OCI-LY7 (cell line): ENCODE results near the gene ADPRHL1. TPM values are rescaled to one million over a fixed set of nuclear protein-coding genes. Genes with fewer than 3 reads are reported as not detected.

Experiments
- BruUV-seq: library from RNA; stranded (reverse); fragments of 400-500 nt; replicated peaks from 2 replicates; lab custom pipeline; 2021; lab: Mats Ljungman, UMichigan
- CTCF ChIA-PET: fragments of 300-600 bp; sonication (Branson Sonifier 250); formaldehyde crosslinking; loops from one replicate; lab custom pipeline; 2022; ENCODE audit warnings: antibody characterized with exemption; ENCODE audit not compliant: unreplicated experiment; lab: Charles Lee
- POLR2A ChIA-PET: fragments of 300-600 bp; sonication (Branson Sonifier 250); formaldehyde crosslinking; loops from one replicate; lab custom pipeline; 2022; ENCODE audit warnings: antibody characterized with exemption; lab: Charles Lee
- DNase-seq: peaks from one replicate; pipeline ENCODE4 v3.0.0-alpha.2; 2015; ENCODE audit warnings: low spot score
- H2AFZ ChIP-seq: fragments of 200-600 bp; sonication (generic), shearing (Covaris generic); 2 replicates; pipeline ENCODE4 v1.6.1; 2014; ENCODE audit warnings: mild to moderate bottlenecking, antibody characterized with exemption, low read length, moderate library complexity
- H3K27ac ChIP-seq: fragments of 200-600 bp; sonication (generic); 2 replicates; pipeline ENCODE4 v1.5.1; 2014; ENCODE audit warnings: mixed run types, low read depth, mild to moderate bottlenecking, moderate library complexity, low read length, inconsistent platforms; ENCODE audit not compliant: poor library complexity, severe bottlenecking
- H3K36me3 ChIP-seq: fragments of 200-600 bp; sonication (generic); 2 replicates; pipeline ENCODE4 v1.6.1; 2014; ENCODE audit warnings: mild to moderate bottlenecking, antibody characterized with exemption, low read length, moderate library complexity, mixed read lengths; ENCODE audit not compliant: insufficient read depth
- H3K4me1 ChIP-seq: fragments of 200-600 bp; sonication (generic); 2 replicates; pipeline ENCODE4 v1.5.1; 2014; ENCODE audit warnings: mild to moderate bottlenecking, low read length; ENCODE audit not compliant: insufficient read depth, poor library complexity, severe bottlenecking
- H3K4me2 ChIP-seq: fragments of 200-600 bp; sonication (generic); 2 replicates; pipeline ENCODE4 v1.6.1; 2014; ENCODE audit warnings: mild to moderate bottlenecking, low read length
- H3K4me3 ChIP-seq: fragments of 200-600 bp; sonication (generic); 2 replicates; pipeline ENCODE4 v1.5.1; 2014; ENCODE audit warnings: mild to moderate bottlenecking, low read depth, low read length; ENCODE audit not compliant: poor library complexity, severe bottlenecking
- H3K79me2 ChIP-seq: fragments of 200-600 bp; sonication (generic); 2 replicates; pipeline ENCODE4 v1.6.1; 2016; ENCODE audit warnings: low read depth, mild to moderate bottlenecking, low read length, moderate library complexity, mixed read lengths; ENCODE audit not compliant: insufficient read depth
- H3K9me2 ChIP-seq: fragments of 200-600 bp; sonication (generic); 2 replicates; pipeline ENCODE4 v1.6.1; 2016; ENCODE audit warnings: mild to moderate bottlenecking, low read length, mixed read lengths; ENCODE audit not compliant: insufficient read depth
- H3K9me3 ChIP-seq: fragments of 200-600 bp; sonication (generic); 2 replicates; pipeline ENCODE4 v1.6.1; 2014; ENCODE audit warnings: mild to moderate bottlenecking, mixed run types, low read length, mixed read lengths
- H4K20me1 ChIP-seq: fragments of 200-600 bp; sonication (generic); 2 replicates; pipeline ENCODE4 v1.6.1; 2014; ENCODE audit warnings: mild to moderate bottlenecking, antibody characterized with exemption, low read length, moderate library complexity, mixed read lengths; ENCODE audit not compliant: insufficient read depth
- CTCF ChIP-seq: fragments of 200-600 bp; sonication (generic); conservative IDR thresholded peaks from 2 replicates; pipeline ENCODE4 v1.5.1; 2014; ENCODE audit warnings: mild to moderate bottlenecking, antibody characterized with exemption, low read length, moderate library complexity, mixed read lengths
- EZH2phosphoT487 ChIP-seq: fragments of 200-600 bp; sonication (generic); IDR thresholded peaks from 2 replicates; pipeline ENCODE4 v1.6.1; 2018; ENCODE audit warnings: low read depth, borderline replicate concordance, mild to moderate bottlenecking, mixed run types, antibody characterized with exemption, low read length, moderate library complexity, mixed read lengths
- intact Hi-C: fragments of 100-400 bp; cut with micrococcal nuclease; formaldehyde crosslinking; loops from one replicate; pipeline ENCODE4 v1.10.0; 2022; ENCODE audit not compliant: unreplicated experiment
- total RNA-seq, 2 experiments: library from RNA; depleted of rRNA in 1 of 2; stranded (reverse); fragments of >200 nt in 1 of 2; shearing (Covaris generic) in 1 of 2; gene quantifications; 2 replicates each; pipeline ENCODE4 v1.2.3, GENCODE V29; 2014 to 2022

ADPRHL1 gene
- total RNA-seq, 2 experiments from 2014 or later: 2.5 to 6.2 TPM

DNA sequence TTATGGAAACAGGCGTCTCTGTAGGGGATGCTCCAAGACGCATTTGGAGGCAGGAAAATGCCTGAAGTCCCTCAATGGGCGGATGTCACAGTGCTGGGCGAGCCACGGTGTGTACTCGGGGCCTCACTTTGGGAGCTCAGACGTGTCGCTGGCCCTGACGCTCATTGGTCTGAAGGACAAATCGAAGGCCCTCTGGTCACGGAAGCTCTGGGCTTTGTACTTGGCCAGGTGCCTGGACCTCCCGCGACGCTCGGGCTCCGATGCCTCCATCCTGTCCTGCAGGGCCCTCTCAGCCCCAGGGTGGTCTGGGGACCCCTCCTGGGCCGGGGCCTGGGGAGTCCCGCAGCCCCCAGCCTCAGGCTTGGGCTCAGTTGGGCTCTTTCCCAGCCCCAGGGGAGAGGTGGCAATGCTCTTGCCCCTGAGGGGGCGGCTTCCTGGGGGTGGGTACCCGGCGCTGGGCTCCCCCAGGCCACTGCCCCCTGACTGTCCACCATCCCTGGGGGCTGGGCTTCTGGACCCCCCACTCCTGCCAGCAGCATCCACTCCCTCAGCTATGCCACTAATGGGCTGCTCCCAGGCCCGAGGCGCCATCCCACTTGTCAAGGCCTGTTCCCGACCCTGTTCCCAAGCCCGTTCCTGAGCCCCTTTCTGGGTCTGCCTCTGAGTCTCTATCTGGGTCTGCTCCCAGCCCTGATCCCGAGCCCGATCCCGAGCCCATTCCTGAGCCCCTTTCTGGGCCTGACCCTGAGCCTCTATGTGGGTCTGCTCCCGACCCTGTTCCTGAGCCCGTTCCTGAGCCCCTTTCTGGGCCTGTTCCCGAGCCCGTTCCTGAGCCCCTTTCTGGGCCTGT, 49.8 kb downstream of the ADPRHL1 start:
- Histone ChIP-seq H3K27ac (no peak overlapping the region), H3K4me1 (peaks cover 15% of the 10 kb centered on the region), H3K79me2 (no peaks in the 10 kb centered on the region), H3K4me3 (no peak overlapping the region), H3K4me2 (no peak overlapping the region), H4K20me1 (no peaks in the 10 kb centered on the region), H3K36me3 (no peaks in the 10 kb centered on the region), H2AFZ (no peak overlapping the region), H3K9me3 (no peaks in the 10 kb centered on the region), H3K9me2 (no peaks in the 10 kb centered on the region)
- intact Hi-C loops: no loop called here
- no peak for DNase-seq
- POLR2A ChIA-PET: no interaction called here
- TF ChIP-seq EZH2phosphoT487 (no peak), CTCF (no peak)
- BruUV-seq: no TSS peak
- CTCF ChIA-PET: no interaction called here

DNA sequence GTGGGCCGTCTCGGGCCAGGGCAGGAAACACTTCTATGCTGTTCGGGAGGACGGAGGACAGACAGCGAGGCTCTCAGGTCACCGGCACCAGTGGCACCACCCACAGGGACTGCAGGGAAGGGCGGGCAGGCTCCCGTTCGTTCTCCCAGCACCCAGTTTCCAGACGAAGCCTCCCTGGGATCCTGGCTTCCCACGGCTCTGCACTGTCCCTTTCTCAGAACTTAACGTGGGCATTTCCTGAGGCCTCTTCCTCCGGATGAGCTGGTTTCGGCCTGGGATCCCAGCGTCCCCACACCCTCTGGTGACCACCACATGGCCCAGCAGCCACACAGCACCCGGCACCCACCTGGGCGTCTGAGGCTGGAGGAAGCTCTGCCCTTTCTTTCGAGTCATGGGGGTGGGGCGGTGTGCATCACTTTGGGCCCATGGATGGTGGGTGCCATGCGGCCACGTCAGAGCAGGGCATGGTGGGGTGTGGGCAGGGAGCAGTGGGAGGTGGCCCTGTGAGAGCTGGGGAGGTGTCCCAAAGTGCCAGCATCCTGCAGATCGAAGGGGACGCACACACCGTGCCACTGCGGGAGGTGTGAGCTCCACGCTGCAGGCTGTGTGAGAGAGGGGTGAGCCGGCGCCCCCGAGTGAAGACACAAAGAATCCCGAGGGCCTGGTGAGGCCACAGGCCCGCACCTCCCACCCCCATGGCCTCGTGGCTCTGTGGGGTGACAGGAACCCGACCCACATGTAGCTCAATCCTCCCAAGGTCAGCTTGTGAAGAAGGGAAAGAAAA, 50.6 kb downstream of the ADPRHL1 start:
- no peak for DNase-seq
- Histone ChIP-seq H3K36me3 (no peaks in the 10 kb centered on the region), H3K9me3 (no peaks in the 10 kb centered on the region), H2AFZ (no peak overlapping the region), H3K4me3 (no peak overlapping the region), H3K4me1 (peaks cover 11% of the 10 kb centered on the region), H4K20me1 (no peaks in the 10 kb centered on the region), H3K27ac (no peak overlapping the region), H3K4me2 (no peak overlapping the region), H3K79me2 (no peaks in the 10 kb centered on the region), H3K9me2 (no peaks in the 10 kb centered on the region)
- BruUV-seq: no TSS peak
- ChIA-PET POLR2A (no interaction called here), CTCF (no interaction called here)
- intact Hi-C loops: no loop called here
- TF ChIP-seq EZH2phosphoT487: no peak
- no peak for TF ChIP-seq CTCF
